ENCODE data around the gene ATP5PO.

GRCh38 chr21:33962290-33962689 lies 46.7 kb upstream of the ATP5PO start:
- TF ChIP-seq POLR2AphosphoS5 (IDR thresholded peaks at IDR 0.05; ENCODE audit: borderline replicate concordance, low read depth, low read length) (no peak), EZH2 (IDR thresholded peaks at IDR 0.05) (no peak), FOXP2 (optimal IDR thresholded peaks at IDR 0.05; ENCODE audit: control extremely low read depth, extremely low read length, insufficient read depth) (no peak)
